C4-2B (cell line): ENCODE results near the gene C20orf144.

Source experiments
- ZFX ChIP-seq: fragments of 450-650 bp; IDR thresholded peaks from 2 replicates; pipeline ENCODE4 v1.6.1; 2017
- TF ChIP-seq, protein P1 (sequence below): fragments of 450-650 bp; conservative IDR thresholded peaks from 2 replicates; pipeline ENCODE4 v1.5.1; 2017; ENCODE audit warnings: mild to moderate bottlenecking

- TF ChIP-seq, protein P1, sequence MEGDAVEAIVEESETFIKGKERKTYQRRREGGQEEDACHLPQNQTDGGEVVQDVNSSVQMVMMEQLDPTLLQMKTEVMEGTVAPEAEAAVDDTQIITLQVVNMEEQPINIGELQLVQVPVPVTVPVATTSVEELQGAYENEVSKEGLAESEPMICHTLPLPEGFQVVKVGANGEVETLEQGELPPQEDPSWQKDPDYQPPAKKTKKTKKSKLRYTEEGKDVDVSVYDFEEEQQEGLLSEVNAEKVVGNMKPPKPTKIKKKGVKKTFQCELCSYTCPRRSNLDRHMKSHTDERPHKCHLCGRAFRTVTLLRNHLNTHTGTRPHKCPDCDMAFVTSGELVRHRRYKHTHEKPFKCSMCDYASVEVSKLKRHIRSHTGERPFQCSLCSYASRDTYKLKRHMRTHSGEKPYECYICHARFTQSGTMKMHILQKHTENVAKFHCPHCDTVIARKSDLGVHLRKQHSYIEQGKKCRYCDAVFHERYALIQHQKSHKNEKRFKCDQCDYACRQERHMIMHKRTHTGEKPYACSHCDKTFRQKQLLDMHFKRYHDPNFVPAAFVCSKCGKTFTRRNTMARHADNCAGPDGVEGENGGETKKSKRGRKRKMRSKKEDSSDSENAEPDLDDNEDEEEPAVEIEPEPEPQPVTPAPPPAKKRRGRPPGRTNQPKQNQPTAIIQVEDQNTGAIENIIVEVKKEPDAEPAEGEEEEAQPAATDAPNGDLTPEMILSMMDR = no peak
- TF ChIP-seq ZFX = no peak
Observed at GRCh38 chr20:33654680-33655161, 7.4 kb upstream of the C20orf144 start.
